ENCODE data around the gene TMCO5A. TPM values are rescaled to one million over a fixed set of nuclear protein-coding genes. Genes with fewer than 3 reads are reported as not detected.
A peak's percentile ranks its signal among the peaks of the same experiment; 100 is the strongest.

Gene TMCO5A
- not detected in 2 replicates for total RNA-seq
- long read RNA-seq: 0 reads

DNA sequence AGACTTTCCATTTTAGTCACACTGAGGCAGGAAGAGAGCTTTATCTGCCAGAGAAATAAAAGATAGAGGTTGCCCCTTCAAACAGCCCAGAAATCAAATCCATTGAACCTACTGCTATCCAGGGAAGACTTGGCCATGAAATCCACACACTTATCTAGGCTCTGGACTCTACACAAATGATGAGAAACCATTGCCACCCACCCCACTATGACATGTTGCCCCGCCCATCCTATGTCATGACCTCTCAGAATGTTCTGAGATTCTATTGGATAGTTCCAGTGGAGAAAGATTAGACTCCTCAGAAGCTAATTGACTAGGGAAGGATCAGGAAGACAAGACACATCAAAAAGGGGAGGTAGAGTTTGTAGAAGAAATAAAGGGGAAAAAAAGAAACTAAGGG lies at the start of gene TMCO5A:
TMCO5A (plus strand) TSS at position 301 of the 400 bp plus-strand sequence. CDS start 1,684 bp downstream, outside the sequence.
- Mint-ChIP-seq H3K4me1 (ENCODE audit: unreplicated experiment) (peaks cover 8% of the 10 kb centered on the region), H3K27ac (ENCODE audit: unreplicated experiment) (no peak within 1 kb of the TSS), H3K36me3 (ENCODE audit: unreplicated experiment) (no peaks in the 10 kb centered on the region), H3K27me3 (ENCODE audit: unreplicated experiment) (no peaks in the 10 kb centered on the region), H3K4me3 (ENCODE audit: unreplicated experiment) (no peak within 1 kb of the TSS), H3K9me3 (ENCODE audit: unreplicated experiment) (no peaks in the 10 kb centered on the region)
- DNase-seq (ENCODE audit: extremely low spot score, unreplicated experiment): no peak
- TF ChIP-seq, protein P1, sequence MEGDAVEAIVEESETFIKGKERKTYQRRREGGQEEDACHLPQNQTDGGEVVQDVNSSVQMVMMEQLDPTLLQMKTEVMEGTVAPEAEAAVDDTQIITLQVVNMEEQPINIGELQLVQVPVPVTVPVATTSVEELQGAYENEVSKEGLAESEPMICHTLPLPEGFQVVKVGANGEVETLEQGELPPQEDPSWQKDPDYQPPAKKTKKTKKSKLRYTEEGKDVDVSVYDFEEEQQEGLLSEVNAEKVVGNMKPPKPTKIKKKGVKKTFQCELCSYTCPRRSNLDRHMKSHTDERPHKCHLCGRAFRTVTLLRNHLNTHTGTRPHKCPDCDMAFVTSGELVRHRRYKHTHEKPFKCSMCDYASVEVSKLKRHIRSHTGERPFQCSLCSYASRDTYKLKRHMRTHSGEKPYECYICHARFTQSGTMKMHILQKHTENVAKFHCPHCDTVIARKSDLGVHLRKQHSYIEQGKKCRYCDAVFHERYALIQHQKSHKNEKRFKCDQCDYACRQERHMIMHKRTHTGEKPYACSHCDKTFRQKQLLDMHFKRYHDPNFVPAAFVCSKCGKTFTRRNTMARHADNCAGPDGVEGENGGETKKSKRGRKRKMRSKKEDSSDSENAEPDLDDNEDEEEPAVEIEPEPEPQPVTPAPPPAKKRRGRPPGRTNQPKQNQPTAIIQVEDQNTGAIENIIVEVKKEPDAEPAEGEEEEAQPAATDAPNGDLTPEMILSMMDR (IDR thresholded peaks at IDR 0.05): no peak

GRCh38 chr15:37885651-37886050 lies 48.8 kb upstream of the TMCO5A start:
- Mint-ChIP-seq H3K36me3 (ENCODE audit: unreplicated experiment) (no peaks in the 10 kb centered on the region), H3K4me1 (ENCODE audit: unreplicated experiment) (peaks cover 2% of the 10 kb centered on the region), H3K9me3 (ENCODE audit: unreplicated experiment) (no peaks in the 10 kb centered on the region), H3K4me3 (ENCODE audit: unreplicated experiment) (no peak overlapping the region), H3K27ac (ENCODE audit: unreplicated experiment) (no peak overlapping the region), H3K27me3 (ENCODE audit: unreplicated experiment) (peaks cover 43% of the 10 kb centered on the region)
- TF ChIP-seq, protein P1 (IDR thresholded peaks at IDR 0.05): no peak
- no peak for DNase-seq (ENCODE audit: extremely low spot score, unreplicated experiment)

DNA sequence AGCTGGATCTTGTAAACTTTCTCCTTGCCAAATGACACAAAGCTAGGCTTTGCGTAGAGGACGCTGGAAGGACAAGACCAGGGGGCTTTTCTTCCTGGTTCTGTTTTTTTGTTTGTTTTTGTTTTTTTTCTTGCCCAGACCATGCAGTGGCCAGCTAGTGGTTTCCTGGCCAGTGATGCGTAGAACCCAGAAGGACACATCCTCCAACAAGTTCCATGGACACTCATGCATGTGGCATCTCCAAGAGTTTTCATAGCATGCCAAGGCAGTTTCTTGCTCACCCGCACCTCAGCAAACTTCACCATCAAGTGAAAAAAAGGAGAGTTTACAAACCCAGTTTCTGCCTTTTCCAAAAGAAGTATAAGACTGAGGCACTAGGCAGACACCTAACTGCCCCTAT lies 46.1 kb upstream of the TMCO5A start:
- Mint-ChIP-seq H3K27ac (ENCODE audit: unreplicated experiment) (no peak overlapping the region), H3K9me3 (ENCODE audit: unreplicated experiment) (no peaks in the 10 kb centered on the region), H3K27me3 (ENCODE audit: unreplicated experiment) (peaks cover 38% of the 10 kb centered on the region), H3K4me3 (ENCODE audit: unreplicated experiment) (no peak overlapping the region), H3K36me3 (ENCODE audit: unreplicated experiment) (no peaks in the 10 kb centered on the region), H3K4me1 (ENCODE audit: unreplicated experiment) (peaks cover 6% of the 10 kb centered on the region)
- TF ChIP-seq, protein P1 (IDR thresholded peaks at IDR 0.05): no peak
- no peak for DNase-seq (ENCODE audit: extremely low spot score, unreplicated experiment)

- no peak for DNase-seq (ENCODE audit: extremely low spot score, unreplicated experiment)
- Mint-ChIP-seq H3K9me3 (ENCODE audit: unreplicated experiment) (no peaks in the 10 kb centered on the region), H3K36me3 (ENCODE audit: unreplicated experiment) (no peaks in the 10 kb centered on the region)
Observed at GRCh38 chr15:37891766-37892368, 42.6 kb upstream of the TMCO5A start.

GRCh38 chr15:37893309-37893708 lies 41.1 kb upstream of the TMCO5A start:
- Mint-ChIP-seq H3K27me3 (ENCODE audit: unreplicated experiment) (peaks cover 43% of the 10 kb centered on the region), H3K4me1 (ENCODE audit: unreplicated experiment) (peaks cover 6% of the 10 kb centered on the region)

More at GRCh38 chr15:37891766-37892368, 42.6 kb upstream of the TMCO5A start:
- TF ChIP-seq, protein P1 (IDR thresholded peaks at IDR 0.05): peak; percentile 82
- H3K27ac Mint-ChIP-seq (ENCODE audit: unreplicated experiment): no peak overlapping the region
- H3K27me3 Mint-ChIP-seq (ENCODE audit: unreplicated experiment): peaks cover 47% of the 10 kb centered on the region
- H3K4me3 Mint-ChIP-seq (ENCODE audit: unreplicated experiment): no peak overlapping the region
- peaks cover 6% of the 10 kb centered on the region for H3K4me1 Mint-ChIP-seq (ENCODE audit: unreplicated experiment)

More at GRCh38 chr15:37893309-37893708, 41.1 kb upstream of the TMCO5A start:
- TF ChIP-seq, protein P1 (IDR thresholded peaks at IDR 0.05): no peak
- no peak overlapping the region for H3K4me3 Mint-ChIP-seq (ENCODE audit: unreplicated experiment)
- DNase-seq (ENCODE audit: extremely low spot score, unreplicated experiment): no peak
- H3K9me3 Mint-ChIP-seq (ENCODE audit: unreplicated experiment): no peaks in the 10 kb centered on the region
- H3K36me3 Mint-ChIP-seq (ENCODE audit: unreplicated experiment): no peaks in the 10 kb centered on the region
- no peak overlapping the region for H3K27ac Mint-ChIP-seq (ENCODE audit: unreplicated experiment)
